Skeletal muscle tissue (tissue), 4 donors: ENCODE results near the gene SOX15. TPM values are rescaled to one million over a fixed set of nuclear protein-coding genes. Genes with fewer than 3 reads are reported as not detected.
A peak's percentile ranks its signal among the peaks of the same experiment; 100 is the strongest.

Experiments
- H3K27ac ChIP-seq: one replicate; pipeline ENCODE4 v1.7.0; 2013; ENCODE audit warnings: mild to moderate bottlenecking, low read depth, low read length, inconsistent platforms
- H3K27me3 ChIP-seq, 3 donors: one replicate each; pipeline ENCODE4 v1.7.0; 2013; ENCODE audit warnings: low read length in 3 of 3; ENCODE audit not compliant: control insufficient read depth in 3 of 3, insufficient read depth in 3 of 3
- H3K36me3 ChIP-seq, 3 donors: one replicate each; pipeline ENCODE4 v1.7.0; 2013; ENCODE audit warnings: low read length in 3 of 3; ENCODE audit not compliant: control insufficient read depth in 3 of 3, insufficient read depth in 3 of 3
- H3K4me1 ChIP-seq, 3 donors: one replicate each; pipeline ENCODE4 v1.7.0; 2013; ENCODE audit warnings: low read length in 3 of 3, mild to moderate bottlenecking in 3 of 3; ENCODE audit not compliant: control insufficient read depth in 3 of 3, insufficient read depth in 3 of 3
- H3K4me3 ChIP-seq, 3 donors: one replicate each; pipeline ENCODE4 v1.7.0; 2013; ENCODE audit warnings: low read length in 3 of 3
- H3K9ac ChIP-seq, 3 donors: one replicate each; pipeline ENCODE4 v1.7.0; 2013; ENCODE audit warnings: low read length in 3 of 3, mild to moderate bottlenecking in 3 of 3, moderate library complexity in 2 of 3, low read depth in 1 of 3
- H3K9me3 ChIP-seq, 3 donors: one replicate each; pipeline ENCODE4 v1.7.0; 2013; ENCODE audit warnings: low read length in 3 of 3; ENCODE audit not compliant: control insufficient read depth in 3 of 3
- total RNA-seq: library from RNA; depleted of rRNA; stranded (reverse); fragments of >200 nt; gene quantifications from one replicate; pipeline ENCODE4 v1.2.3, GENCODE V29; 2014
- donor health status: Osteomylitis.

The SOX15 gene
- total RNA-seq, 1 donor from 2014 or later, result not detected

GRCh38 chr17:7572338-7572587 is 17.6 kb downstream of the SOX15 start:
- Histone ChIP-seq H3K36me3 (peaks cover 48 to 60% (median 49%) of the 10 kb centered on the region in 3 donors), H3K9me3 (no peaks in the 10 kb centered on the region)

GRCh38 chr17:7570351-7570750 is 19.5 kb downstream of the SOX15 start:
- Histone ChIP-seq H3K4me1 (peaks cover 21 to 22% (median 21%) of the 10 kb centered on the region in 3 donors), H3K27me3 (no peaks in the 10 kb centered on the region), H3K27ac (no peak overlapping the region), H3K4me3 (no peak overlapping the region), H3K9ac (no peak overlapping the region), H3K9me3 (no peaks in the 10 kb centered on the region), H3K36me3 (peaks cover 41 to 53% (median 45%) of the 10 kb centered on the region in 3 donors)

More at GRCh38 chr17:7572338-7572587, 17.6 kb downstream of the SOX15 start:
- H3K4me3 ChIP-seq, result peak overlapping the region; percentile 79 to 85 (median 80)
- H3K9ac ChIP-seq, result peak overlapping the region; percentile 58 to 80 (median 78)
- peak overlapping the region; percentile 93 for H3K27ac ChIP-seq
- peaks cover 37 to 41% (median 38%) of the 10 kb centered on the region in 3 donors for H3K4me1 ChIP-seq
- no peaks in the 10 kb centered on the region for H3K27me3 ChIP-seq

- Histone ChIP-seq H3K4me1 (peaks cover 13 to 17% (median 13%) of the 10 kb centered on the region in 3 donors), H3K9ac (no peak overlapping the region), H3K27me3 (no peaks in the 10 kb centered on the region), H3K4me3 (no peak overlapping the region), H3K36me3 (peaks cover 42 to 53% (median 45%) of the 10 kb centered on the region in 3 donors), H3K9me3 (no peaks in the 10 kb centered on the region), H3K27ac (no peak overlapping the region)
These were observed 20.3 kb downstream of the SOX15 start for GRCh38 chr17:7569571-7569970.

GRCh38 chr17:7563115-7563869 is 26.6 kb downstream of the SOX15 start:
- peaks cover 31 to 34% (median 34%) of the 10 kb centered on the region in 3 donors for H3K36me3 ChIP-seq

GRCh38 chr17:7562208-7562605 is 27.7 kb downstream of the SOX15 start:
- no peaks in the 10 kb centered on the region for H3K9me3 ChIP-seq

More at GRCh38 chr17:7563115-7563869, 26.6 kb downstream of the SOX15 start:
- no peaks in the 10 kb centered on the region for H3K9me3 ChIP-seq
- H3K9ac ChIP-seq, result peak overlapping the region in 1 of 3 donors; percentile 88
- peaks cover 45 to 55% (median 47%) of the 10 kb centered on the region in 3 donors for H3K4me1 ChIP-seq
- H3K4me3 ChIP-seq, result no peak overlapping the region
- H3K27ac ChIP-seq, result no peak overlapping the region
- no peaks in the 10 kb centered on the region for H3K27me3 ChIP-seq

GRCh38 chr17:7561589-7562207 is 28.2 kb downstream of the SOX15 start, which contains the start of gene SENP3:
TSS of gene SENP3 (plus strand) at chr17:7561919. CDS start at chr17:7563077, 1,158 bp downstream.
- peaks cover 57 to 65% (median 58%) of the 10 kb centered on the region in 3 donors for H3K4me1 ChIP-seq
- peak within 1 kb of the TSS; percentile 95 for H3K27ac ChIP-seq
- H3K9ac ChIP-seq, result peak within 1 kb of the TSS; percentile 83 to 89 (median 88)
- H3K9me3 ChIP-seq, result no peaks in the 10 kb centered on the region
- H3K4me3 ChIP-seq, result peak within 1 kb of the TSS; percentile 72 to 88 (median 82)
- H3K36me3 ChIP-seq, result peaks cover 22 to 25% (median 24%) of the 10 kb centered on the region in 3 donors
- no peaks in the 10 kb centered on the region for H3K27me3 ChIP-seq

More at GRCh38 chr17:7562208-7562605, 27.7 kb downstream of the SOX15 start:
- peak overlapping the region; percentile 95 for H3K27ac ChIP-seq
- H3K36me3 ChIP-seq, result peaks cover 27 to 30% (median 29%) of the 10 kb centered on the region in 3 donors
- peaks cover 56 to 65% (median 57%) of the 10 kb centered on the region in 3 donors for H3K4me1 ChIP-seq
- H3K4me3 ChIP-seq, result peak overlapping the region; percentile 72 to 88 (median 80)
- H3K27me3 ChIP-seq, result no peaks in the 10 kb centered on the region
- peak overlapping the region; percentile 83 to 88 (median 86) for H3K9ac ChIP-seq

- Histone ChIP-seq H3K27ac (peak overlapping the region; percentile 95), H3K9me3 (no peaks in the 10 kb centered on the region), H3K4me1 (peaks cover 57 to 65% (median 58%) of the 10 kb centered on the region in 3 donors), H3K36me3 (peaks cover 21 to 22% (median 22%) of the 10 kb centered on the region in 3 donors), H3K9ac (peak overlapping the region; percentile 82 to 89 (median 88)), H3K27me3 (no peaks in the 10 kb centered on the region), H3K4me3 (peak overlapping the region; percentile 72 to 88 (median 82))
These were observed 28.8 kb downstream of the SOX15 start for GRCh38 chr17:7561028-7561575.

- Histone ChIP-seq H3K4me1 (peaks cover 57 to 65% (median 58%) of the 10 kb centered on the region in 3 donors), H3K9me3 (no peaks in the 10 kb centered on the region), H3K27ac (peak overlapping the region; percentile 95), H3K9ac (peak overlapping the region; percentile 1 to 89 (median 88)), H3K4me3 (peak overlapping the region; percentile 72 to 88 (median 82)), H3K36me3 (peaks cover 17 to 18% (median 18%) of the 10 kb centered on the region in 3 donors), H3K27me3 (no peaks in the 10 kb centered on the region)
These were observed 29.5 kb downstream of the SOX15 start for GRCh38 chr17:7560172-7561027.
